Breast epithelium (tissue), 4 donors: ENCODE results near the gene SYNJ2. TPM values are rescaled to one million over a fixed set of nuclear protein-coding genes. Genes with fewer than 3 reads are reported as not detected.

Experiments
- DNase-seq, 2 donors: peaks; one replicate each; pipeline ENCODE4 v3.0.0-alpha.2; 2019; ENCODE audit warnings: low spot score in 2 of 2
- H3K27ac ChIP-seq, 2 donors: fragments of 200-600 bp; sonication (generic) in 1 of 2; one replicate each; pipeline ENCODE4 v1.5.1; 2016 to 2019; ENCODE audit warnings: mild to moderate bottlenecking in 1 of 2
- H3K27me3 ChIP-seq, 2 donors: fragments of 200-600 bp; sonication (generic) in 1 of 2; one replicate each; pipeline versions ENCODE4 v1.5.1 to v1.6.0; 2017 to 2019; ENCODE audit warnings: control low read depth in 1 of 2, mild to moderate bottlenecking in 1 of 2
- H3K36me3 ChIP-seq: fragments of 200-600 bp; one replicate; pipeline ENCODE4 v1.5.1; 2019
- H3K4me1 ChIP-seq, 2 donors: fragments of 200-600 bp; sonication (generic); one replicate each; pipeline ENCODE4 v1.5.1; 2016 to 2019; ENCODE audit warnings: control low read depth in 1 of 2
- H3K4me3 ChIP-seq, 3 donors: fragments of 200-600 bp; sonication (generic); 1 replicate in 2 of 3; 2 replicates in 1 of 3; pipeline ENCODE4 v1.5.1; 2016 to 2019; ENCODE audit warnings: mild to moderate bottlenecking in 3 of 3, moderate library complexity in 2 of 3
- H3K9me3 ChIP-seq, 2 donors: fragments of 200-600 bp; sonication (generic) in 1 of 2; one replicate each; pipeline ENCODE4 v1.5.1; 2016 to 2019; ENCODE audit warnings: control low read depth in 1 of 2
- POLR2A ChIP-seq: fragments of 450-650 bp; IDR thresholded peaks from one replicate; pipeline ENCODE4 v1.6.1; 2016; ENCODE audit warnings: antibody characterized with exemption, mild to moderate bottlenecking, moderate library complexity
- POLR2AphosphoS5 ChIP-seq, 3 donors: sonication (generic); formaldehyde crosslinking; IDR thresholded peaks; one replicate each; pipeline ENCODE4 v1.6.1; 2017; ENCODE audit warnings: antibody characterized with exemption in 3 of 3
- intact Hi-C: fragments of 100-400 bp; cut with DNase I; formaldehyde crosslinking; loops from one replicate; pipeline ENCODE4 v1.15.1; 2023; ENCODE audit warnings: low total_unique reads
- total RNA-seq, 3 donors: library from RNA; depleted of rRNA; stranded (reverse); fragments of >200 nt; gene quantifications; one replicate each; pipeline ENCODE4 v1.1.0, GENCODE V29; 2016
- TF ChIP-seq, protein P1 (sequence below), 3 donors: fragments of 450-650 bp; IDR thresholded peaks; one replicate each; pipeline ENCODE4 v1.5.1; 2016 to 2017; ENCODE audit warnings: antibody characterized with exemption in 3 of 3, mild to moderate bottlenecking in 3 of 3, moderate library complexity in 3 of 3

The SYNJ2 gene
- total RNA-seq, 3 donors from 2014 or later: 3.0 to 20.2 (median 15.7) TPM

DNA sequence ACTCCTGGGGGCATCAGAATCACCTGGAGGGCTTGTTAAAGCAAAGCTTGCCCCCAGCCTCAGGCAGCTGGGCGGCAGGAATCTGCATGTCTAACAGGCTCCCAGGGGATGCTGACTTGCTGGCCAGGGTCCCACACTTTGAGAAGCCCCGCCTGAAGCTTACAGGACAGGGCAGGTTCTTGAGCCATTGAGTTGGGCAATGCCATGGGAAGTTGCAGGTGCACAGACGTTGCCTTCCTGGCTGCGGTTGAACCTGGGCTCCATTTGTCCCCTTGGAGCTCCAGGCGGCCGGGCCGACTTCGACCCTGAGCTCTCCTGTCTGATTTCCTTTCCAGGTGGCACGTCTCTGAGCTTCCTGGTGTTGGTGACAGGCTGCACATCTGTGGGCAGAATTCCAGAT is 46.8 kb downstream of the SYNJ2 start:
- intact Hi-C loops: no loop called here
- Histone ChIP-seq H3K4me3 (no peak overlapping the region), H3K9me3 (no peaks in the 10 kb centered on the region), H3K27me3 (no peaks in the 10 kb centered on the region), H3K27ac (peak overlapping the region in 1 of 2 donors; percentile 91), H3K4me1 (peaks cover 10 to 12% of the 10 kb centered on the region in 2 donors), H3K36me3 (no peaks in the 10 kb centered on the region)
- TF ChIP-seq POLR2AphosphoS5 (IDR thresholded peaks at IDR 0.05) (no peak), POLR2A (no peak)
- TF ChIP-seq, protein P1, sequence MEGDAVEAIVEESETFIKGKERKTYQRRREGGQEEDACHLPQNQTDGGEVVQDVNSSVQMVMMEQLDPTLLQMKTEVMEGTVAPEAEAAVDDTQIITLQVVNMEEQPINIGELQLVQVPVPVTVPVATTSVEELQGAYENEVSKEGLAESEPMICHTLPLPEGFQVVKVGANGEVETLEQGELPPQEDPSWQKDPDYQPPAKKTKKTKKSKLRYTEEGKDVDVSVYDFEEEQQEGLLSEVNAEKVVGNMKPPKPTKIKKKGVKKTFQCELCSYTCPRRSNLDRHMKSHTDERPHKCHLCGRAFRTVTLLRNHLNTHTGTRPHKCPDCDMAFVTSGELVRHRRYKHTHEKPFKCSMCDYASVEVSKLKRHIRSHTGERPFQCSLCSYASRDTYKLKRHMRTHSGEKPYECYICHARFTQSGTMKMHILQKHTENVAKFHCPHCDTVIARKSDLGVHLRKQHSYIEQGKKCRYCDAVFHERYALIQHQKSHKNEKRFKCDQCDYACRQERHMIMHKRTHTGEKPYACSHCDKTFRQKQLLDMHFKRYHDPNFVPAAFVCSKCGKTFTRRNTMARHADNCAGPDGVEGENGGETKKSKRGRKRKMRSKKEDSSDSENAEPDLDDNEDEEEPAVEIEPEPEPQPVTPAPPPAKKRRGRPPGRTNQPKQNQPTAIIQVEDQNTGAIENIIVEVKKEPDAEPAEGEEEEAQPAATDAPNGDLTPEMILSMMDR (IDR thresholded peaks at IDR 0.05): no peak
- no peak for DNase-seq

DNA sequence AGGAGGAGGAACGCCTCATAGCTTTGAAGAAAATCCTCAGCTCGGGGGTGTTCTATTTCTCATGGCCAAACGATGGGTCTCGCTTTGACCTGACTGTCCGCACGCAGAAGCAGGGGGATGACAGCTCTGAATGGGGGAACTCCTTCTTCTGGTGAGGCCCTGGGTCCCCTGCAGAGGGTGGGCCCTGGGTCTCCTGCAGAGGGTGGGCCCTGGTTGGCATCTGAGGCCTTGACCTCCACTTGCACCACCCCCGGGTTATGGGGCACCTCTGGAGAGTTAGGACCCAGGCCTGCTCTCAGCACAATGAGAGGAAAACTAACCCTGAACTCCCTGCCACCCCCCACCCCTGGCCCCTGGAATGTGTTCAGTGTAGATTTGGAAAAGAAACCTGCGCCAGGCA is 47.2 kb downstream of the SYNJ2 start:
- no peak for DNase-seq
- no peak overlapping the region for H3K27ac ChIP-seq
- intact Hi-C loops: no loop called here
- H3K4me1 ChIP-seq: peaks cover 10 to 12% of the 10 kb centered on the region in 2 donors
- H3K27me3 ChIP-seq: no peaks in the 10 kb centered on the region
- no peaks in the 10 kb centered on the region for H3K9me3 ChIP-seq
- H3K36me3 ChIP-seq: no peaks in the 10 kb centered on the region
- H3K4me3 ChIP-seq: no peak overlapping the region
- TF ChIP-seq POLR2AphosphoS5 (IDR thresholded peaks at IDR 0.05) (no peak), POLR2A (no peak)
- TF ChIP-seq, protein P1 (IDR thresholded peaks at IDR 0.05): no peak

DNA sequence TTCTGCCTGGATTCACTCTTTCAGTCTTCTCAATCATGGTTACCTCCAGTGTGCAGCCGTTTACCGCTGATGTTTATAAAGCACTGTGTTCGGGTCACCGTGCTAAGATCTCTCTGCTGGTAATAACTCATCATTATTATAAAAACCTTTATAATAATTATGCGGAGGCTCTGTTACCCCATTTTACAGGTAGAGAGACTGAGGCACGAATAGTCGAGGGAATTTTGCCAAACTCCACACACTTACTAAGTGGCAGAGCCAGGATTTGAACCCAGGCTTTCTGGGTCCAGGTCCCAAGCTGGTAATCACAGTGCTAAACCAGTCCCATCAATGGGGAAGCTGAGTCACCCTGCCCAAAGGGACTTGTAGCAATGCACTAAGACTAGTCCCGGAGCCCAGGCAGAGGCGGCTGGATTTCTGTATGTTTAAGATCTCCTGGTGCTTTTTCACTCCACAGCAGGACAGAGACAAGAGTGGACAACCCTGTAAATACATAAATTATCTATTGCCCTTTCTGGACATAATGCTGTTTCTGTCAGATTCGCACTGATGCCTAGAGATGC is 48.1 kb downstream of the SYNJ2 start:
- Histone ChIP-seq H3K27ac (no peak overlapping the region), H3K36me3 (no peaks in the 10 kb centered on the region), H3K9me3 (no peaks in the 10 kb centered on the region), H3K4me1 (peaks cover 10 to 12% of the 10 kb centered on the region in 2 donors), H3K27me3 (no peaks in the 10 kb centered on the region), H3K4me3 (no peak overlapping the region)
- intact Hi-C loops: no loop called here
- DNase-seq: no peak
- TF ChIP-seq POLR2AphosphoS5 (IDR thresholded peaks at IDR 0.05) (no peak), POLR2A (no peak)
- TF ChIP-seq, protein P1 (IDR thresholded peaks at IDR 0.05): no peak

DNA sequence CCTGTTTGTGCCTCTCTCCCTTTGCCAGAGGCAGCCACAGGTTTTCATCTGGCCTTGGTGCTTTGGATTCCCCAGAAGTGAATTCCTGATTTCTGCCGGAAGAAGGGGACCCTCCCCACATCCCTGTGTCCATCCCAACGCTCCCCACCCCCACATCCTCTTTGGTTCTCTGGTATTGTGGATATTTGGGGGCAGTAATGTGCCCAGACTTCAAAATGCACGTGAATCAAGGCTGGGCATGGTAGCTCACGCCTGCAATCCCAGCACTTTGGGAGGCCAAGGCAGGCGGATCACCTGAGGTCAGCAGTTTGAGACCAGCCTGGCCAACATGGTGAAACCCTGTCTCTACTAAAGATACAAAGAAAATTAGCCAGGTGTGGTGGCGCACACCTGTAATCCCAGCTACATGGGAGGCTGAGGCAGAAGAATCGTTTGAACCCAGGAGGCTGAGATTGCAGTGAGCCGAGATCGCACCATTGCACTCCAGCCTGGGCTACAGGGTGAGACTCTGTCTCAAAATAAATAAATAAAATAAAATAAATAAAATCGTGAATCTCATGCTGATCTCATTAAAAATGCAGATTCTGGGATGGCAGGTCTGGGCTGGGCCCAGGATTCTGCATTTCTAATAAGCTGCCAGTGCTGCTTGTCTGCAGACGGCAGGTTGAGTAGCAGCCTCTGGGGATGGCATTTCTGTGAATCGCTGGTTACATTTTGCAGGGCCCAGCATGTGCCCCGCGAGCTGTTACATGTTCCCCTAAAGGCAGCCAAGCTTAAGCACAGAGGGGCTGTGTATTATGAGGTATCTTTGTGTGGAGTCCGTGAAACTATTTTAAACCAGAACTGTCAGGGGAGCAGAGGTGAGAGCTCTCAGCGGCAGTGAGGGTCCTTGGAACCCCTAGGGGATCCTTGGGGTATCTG is 49.0 kb downstream of the SYNJ2 start:
- Histone ChIP-seq H3K36me3 (no peaks in the 10 kb centered on the region), H3K27me3 (no peaks in the 10 kb centered on the region), H3K9me3 (no peaks in the 10 kb centered on the region), H3K27ac (peak overlapping the region; percentile 36 to 69), H3K4me3 (no peak overlapping the region), H3K4me1 (peaks cover 10 to 11% of the 10 kb centered on the region in 2 donors)
- DNase-seq: no peak
- no peak for TF ChIP-seq POLR2A
- TF ChIP-seq, protein P1 (IDR thresholded peaks at IDR 0.05): no peak
- no peak for TF ChIP-seq POLR2AphosphoS5 (IDR thresholded peaks at IDR 0.05)
- intact Hi-C loops: no loop called here
